ENCODE results near the gene PXDC1. TPM values are rescaled to one million over a fixed set of nuclear protein-coding genes. Genes with fewer than 3 reads are reported as not detected.

Gene PXDC1
- total RNA-seq, 6 donors from 2014 or later = 51.6 to 118 (median 95.3) TPM

GRCh38 chr6:3782876-3783832 is 31.6 kb upstream of the PXDC1 start:
- H3K4me1 ChIP-seq = no peaks in the 10 kb centered on the region
- WGBS, 2 donors = 76 to 88% methylated on average over 14 to 17 of the region's 17 CpGs
- DNase-seq = no peak
- no peak for ATAC-seq (ENCODE audit: low FRiP score in 2 of 2)
- H3K27me3 ChIP-seq = no peaks in the 10 kb centered on the region
- H3K36me3 ChIP-seq = no peaks in the 10 kb centered on the region
- H3K4me3 ChIP-seq = no peak overlapping the region
- TF ChIP-seq EP300 (IDR thresholded peaks at IDR 0.05) = no peak
- no peak for TF ChIP-seq POLR2A (IDR thresholded peaks at IDR 0.05)
- TF ChIP-seq POLR2AphosphoS5 (IDR thresholded peaks at IDR 0.05) = no peak
- TF ChIP-seq CTCF (IDR thresholded peaks at IDR 0.05) = no peak
- no peak overlapping the region for H3K27ac ChIP-seq
- no peaks in the 10 kb centered on the region for H3K9me3 ChIP-seq

GRCh38 chr6:3781504-3781903 is 30.0 kb upstream of the PXDC1 start:
- ATAC-seq (ENCODE audit: low FRiP score in 2 of 2) (no peak), DNase-seq (no peak)
- 83 to 85% methylated on average over 8 of the region's 8 CpGs for WGBS, 2 donors
- no peaks in the 10 kb centered on the region for H3K36me3 ChIP-seq
- no peak overlapping the region for H3K27ac ChIP-seq
- no peak for TF ChIP-seq POLR2AphosphoS5 (IDR thresholded peaks at IDR 0.05)
- no peak for TF ChIP-seq CTCF (IDR thresholded peaks at IDR 0.05)
- TF ChIP-seq POLR2A (IDR thresholded peaks at IDR 0.05) = no peak
- TF ChIP-seq EP300 (IDR thresholded peaks at IDR 0.05) = no peak
- no peak overlapping the region for H3K4me3 ChIP-seq
- H3K27me3 ChIP-seq = no peaks in the 10 kb centered on the region
- no peaks in the 10 kb centered on the region for H3K9me3 ChIP-seq
- H3K4me1 ChIP-seq = no peaks in the 10 kb centered on the region

GRCh38 chr6:3779574-3779849 is 28.0 kb upstream of the PXDC1 start:
- 95 to 96% methylated on average over 6 of the region's 6 CpGs for WGBS, 2 donors
- Histone ChIP-seq H3K27ac (no peak overlapping the region), H3K4me3 (no peak overlapping the region), H3K9me3 (no peaks in the 10 kb centered on the region), H3K36me3 (no peaks in the 10 kb centered on the region), H3K4me1 (no peaks in the 10 kb centered on the region), H3K27me3 (no peaks in the 10 kb centered on the region)
- DNase-seq (no peak), ATAC-seq (ENCODE audit: low FRiP score in 2 of 2) (no peak)
- TF ChIP-seq CTCF (IDR thresholded peaks at IDR 0.05) (no peak), POLR2AphosphoS5 (IDR thresholded peaks at IDR 0.05) (no peak), EP300 (IDR thresholded peaks at IDR 0.05) (no peak), POLR2A (IDR thresholded peaks at IDR 0.05) (no peak)

- DNase-seq = no peak
- Histone ChIP-seq H3K27me3 (no peaks in the 10 kb centered on the region), H3K9me3 (no peaks in the 10 kb centered on the region), H3K4me1 (peaks cover 0 to 1% (median 0%) of the 10 kb centered on the region in 4 donors), H3K36me3 (no peaks in the 10 kb centered on the region), H3K4me3 (no peak overlapping the region), H3K27ac (no peak overlapping the region)
- 93 to 95% methylated on average over 10 to 11 of the region's 11 CpGs for WGBS, 2 donors
- no peak for TF ChIP-seq CTCF (IDR thresholded peaks at IDR 0.05)
- TF ChIP-seq POLR2AphosphoS5 (IDR thresholded peaks at IDR 0.05) = no peak
- no peak for TF ChIP-seq EP300 (IDR thresholded peaks at IDR 0.05)
- no peak for ATAC-seq (ENCODE audit: low FRiP score in 2 of 2)
Observed at GRCh38 chr6:3778701-3779573, 27.4 kb upstream of the PXDC1 start.
